CD4-positive, alpha-beta T cell (primary cell): ENCODE results near the gene LCN1. TPM values are rescaled to one million over a fixed set of nuclear protein-coding genes. Genes with fewer than 3 reads are reported as not detected.

Experiments used
- ATAC-seq: fragments of 200-7000 bp; cut with Tn5 transposase; one replicate; pipeline ENCODE4 v1.10.0; 2022; ENCODE audit warnings: mild to moderate bottlenecking; ENCODE audit not compliant: poor library complexity
- CTCF ChIA-PET: fragments of 350-600 bp; sonication (Branson Sonifier 250); formaldehyde crosslinking; loops from one replicate; lab custom pipeline; 2021; ENCODE audit warnings: antibody characterized with exemption, inconsistent platforms; lab: Charles Lee
- POLR2A ChIA-PET: fragments of 350-600 bp; sonication (Branson Sonifier 250); formaldehyde crosslinking; loops from one replicate; lab custom pipeline; 2021; ENCODE audit warnings: antibody characterized with exemption, inconsistent platforms; lab: Charles Lee
- DNase-seq, 14 experiments: peaks; one replicate each; pipeline ENCODE4 v3.0.0-alpha.2; 2013 to 2020; ENCODE audit warnings: mixed read lengths in 2 of 14
- H3K27ac ChIP-seq, 2 donors: one replicate each; pipeline versions ENCODE4 v1.5.1 to v1.7.0; 2013; ENCODE audit warnings: low read length in 2 of 2, low read depth in 1 of 2, mild to moderate bottlenecking in 1 of 2
- H3K27me3 ChIP-seq, 2 experiments: 1 replicate in 1 of 2; 2 replicates in 1 of 2; pipeline versions ENCODE4 v1.6.1 to v1.7.0; 2013; ENCODE audit warnings: low read length in 2 of 2, control low read depth in 1 of 2, mild to moderate bottlenecking in 1 of 2, moderate library complexity in 1 of 2; ENCODE audit not compliant: insufficient read depth in 2 of 2, control insufficient read depth in 1 of 2
- H3K36me3 ChIP-seq: one replicate; pipeline ENCODE4 v1.6.1; 2013; ENCODE audit warnings: low read length, control low read depth; ENCODE audit not compliant: insufficient read depth
- H3K4me1 ChIP-seq: one replicate; pipeline ENCODE4 v1.6.1; 2013; ENCODE audit warnings: low read length, control low read depth; ENCODE audit not compliant: insufficient read depth
- H3K4me3 ChIP-seq: one replicate; pipeline ENCODE4 v1.5.1; 2013; ENCODE audit warnings: mild to moderate bottlenecking, low read length, moderate library complexity
- H3K9me3 ChIP-seq, 2 experiments: 1 replicate in 1 of 2; 2 replicates in 1 of 2; pipeline versions ENCODE4 v1.6.1 to v1.7.0; 2013; ENCODE audit warnings: low read length in 2 of 2, mild to moderate bottlenecking in 2 of 2, control low read depth in 1 of 2, moderate library complexity in 1 of 2; ENCODE audit not compliant: control insufficient read depth in 1 of 2, insufficient read depth in 1 of 2
- H3K27ac Mint-ChIP-seq: one replicate; pipeline ENCODE4 v1.8.0; 2020; ENCODE audit warnings: mixed read lengths
- H3K27me3 Mint-ChIP-seq: one replicate; pipeline ENCODE4 v1.8.0; 2021; ENCODE audit warnings: mixed read lengths
- H3K36me3 Mint-ChIP-seq: one replicate; pipeline ENCODE4 v1.8.0; 2021; ENCODE audit warnings: low read depth, mixed read lengths
- H3K4me1 Mint-ChIP-seq: one replicate; pipeline ENCODE4 v1.8.0; 2021; ENCODE audit warnings: low read depth, mixed read lengths
- H3K4me3 Mint-ChIP-seq: one replicate; pipeline ENCODE4 v1.8.0; 2020; ENCODE audit warnings: mild to moderate bottlenecking, mixed read lengths
- H3K9me3 Mint-ChIP-seq: one replicate; pipeline ENCODE4 v1.8.0; 2020; ENCODE audit warnings: mixed read lengths
- CTCF ChIP-seq: fragments of 200-600 bp; IDR thresholded peaks from one replicate; pipeline ENCODE4 v1.8.0; 2022; ENCODE audit warnings: antibody characterized with exemption, mild to moderate bottlenecking
- intact Hi-C, 2 experiments: fragments of 100-400 bp; cut with DNase I in 1 of 2; cut with micrococcal nuclease in 1 of 2; formaldehyde crosslinking; loops; one replicate each; pipeline versions ENCODE4 v1.15.1 to v1.9.0; 2023 to 2025; cut with DNase I, micrococcal nuclease
- total RNA-seq, 174 experiments: library from RNA in 2 of 174; stranded (reverse) in 2 of 174; gene quantifications; one replicate each; pipeline ENCODE4 v1.2.3 and lab custom pipeline; 2021 to 2026

The LCN1 gene
- total RNA-seq, 2 experiments from 2014 or later = not detected

- peak overlapping the region; percentile 82 for H3K4me3 Mint-ChIP-seq
- intact Hi-C loops = loop anchor here in 1 of 2 experiments (5.0 to 10.0 kb wide), 3 partner anchors 458 to 1340 kb away; partner anchors contain the start of genes RNU6ATAC, RXRA and UBAC1
Measured at GRCh38 chr9:135504262-135505243, 16.7 kb upstream of the LCN1 start.

GRCh38 chr9:135505406-135506187, 15.6 kb upstream of the LCN1 start:
- Histone ChIP-seq H3K27me3 (no peaks in the 10 kb centered on the region), H3K9me3 (peaks cover 0 to 22% of the 10 kb centered on the region in 2 experiments), H3K36me3 (peaks cover 27% of the 10 kb centered on the region), H3K27ac (no peak overlapping the region), H3K4me1 (peaks cover 32% of the 10 kb centered on the region), H3K4me3 (no peak overlapping the region)
- H3K36me3 Mint-ChIP-seq = peaks cover 38% of the 10 kb centered on the region
- ChIA-PET POLR2A (no interaction called here), CTCF (no interaction called here)
- H3K9me3 Mint-ChIP-seq = peaks cover 6% of the 10 kb centered on the region
- no peaks in the 10 kb centered on the region for H3K27me3 Mint-ChIP-seq
- ATAC-seq (no peak), DNase-seq (no peak)
- no peak overlapping the region for H3K27ac Mint-ChIP-seq
- no peak overlapping the region for H3K4me3 Mint-ChIP-seq
- intact Hi-C loops = loop anchor here in 1 of 2 experiments (10.0 kb wide), 2 partner anchors 1181 to 1341 kb away; partner anchors contain the start of genes RNU6ATAC and RXRA
- no peak for TF ChIP-seq CTCF
- H3K4me1 Mint-ChIP-seq = peaks cover 17% of the 10 kb centered on the region

More at GRCh38 chr9:135504262-135505243, 16.7 kb upstream of the LCN1 start:
- Histone ChIP-seq H3K4me3 (no peak overlapping the region), H3K9me3 (peaks cover 0 to 18% of the 10 kb centered on the region in 2 experiments), H3K27me3 (no peaks in the 10 kb centered on the region), H3K4me1 (peaks cover 40% of the 10 kb centered on the region), H3K27ac (no peak overlapping the region), H3K36me3 (peaks cover 27% of the 10 kb centered on the region)
- no peak for ATAC-seq
- CTCF ChIA-PET = interaction anchor here (0.6 to 1.0 kb wide), 3 partner anchors 9 to 23 kb away, joined by 4 read pairs; no protein-coding TSS in a partner anchor
- H3K9me3 Mint-ChIP-seq = peaks cover 6% of the 10 kb centered on the region
- TF ChIP-seq CTCF = peak; percentile 72
- no peaks in the 10 kb centered on the region for H3K27me3 Mint-ChIP-seq
- H3K4me1 Mint-ChIP-seq = peaks cover 18% of the 10 kb centered on the region
- POLR2A ChIA-PET = interaction anchor here (1.0 kb wide), 1 partner anchor 24 kb away, joined by 3 read pairs; no protein-coding TSS in a partner anchor
- DNase-seq = peak; percentile 25 to 75 (median 49)
- no peak overlapping the region for H3K27ac Mint-ChIP-seq
- H3K36me3 Mint-ChIP-seq = peaks cover 41% of the 10 kb centered on the region
